H1 (cell line): ENCODE measurements around the gene NUP205. TPM values are rescaled to one million over a fixed set of nuclear protein-coding genes. Genes with fewer than 3 reads are reported as not detected.

Source experiments
- CTCF ChIA-PET: fragments of 300-600 bp; sonication (Branson Sonifier 250); formaldehyde crosslinking; loops from one replicate; lab custom pipeline; 2021; ENCODE audit not compliant: partially characterized antibody; lab: Charles Lee
- POLR2A ChIA-PET: fragments of 300-600 bp; sonication (Branson Sonifier 250); formaldehyde crosslinking; loops from one replicate; lab custom pipeline; 2021; ENCODE audit warnings: inconsistent platforms; ENCODE audit not compliant: partially characterized antibody; lab: Charles Lee
- DNase-seq, 2 experiments: peaks; one replicate each; pipeline versions ENCODE4 v3.0.0 to v3.0.0-alpha.2; 2010 to 2022; ENCODE audit warnings: low spot score in 2 of 2, low read depth in 1 of 2, mixed read lengths in 1 of 2
- FAIRE-seq: peaks from 2 replicates; lab custom pipeline; 2011; peaks lifted over from hg19 to GRCh38; lab: Jason Lieb, UNC
- H2AFZ ChIP-seq: 2 replicates; pipeline ENCODE4 v1.8.1; 2012; ENCODE audit warnings: low read length, inconsistent platforms
- H2AK5ac ChIP-seq: 2 replicates; pipeline ENCODE4 v1.6.1; 2013; ENCODE audit warnings: low read depth, low read length
- H2BK120ac ChIP-seq: replicated peaks from 2 replicates; pipeline ENCODE3; 2013; ENCODE audit warnings: low read depth, low read length, inconsistent platforms
- H2BK12ac ChIP-seq: 2 replicates; pipeline ENCODE4 v1.6.1; 2013; ENCODE audit warnings: low read depth, low read length
- H2BK15ac ChIP-seq: 2 replicates; pipeline ENCODE4 v1.6.1; 2013; ENCODE audit warnings: low read length
- H2BK20ac ChIP-seq: 2 replicates; pipeline ENCODE4 v1.6.1; 2013; ENCODE audit warnings: low read length
- H2BK5ac ChIP-seq: 2 replicates; pipeline ENCODE4 v1.6.1; 2013; ENCODE audit warnings: low read depth, low read length
- H3K14ac ChIP-seq: 2 replicates; pipeline ENCODE4 v1.6.1; 2013; ENCODE audit warnings: inconsistent platforms; ENCODE audit not compliant: insufficient read length
- H3K18ac ChIP-seq: 2 replicates; pipeline ENCODE4 v1.6.1; 2013; ENCODE audit warnings: low read length; ENCODE audit errors: extremely low read depth
- H3K23ac ChIP-seq: 2 replicates; pipeline ENCODE4 v1.6.1; 2013; ENCODE audit warnings: inconsistent platforms; ENCODE audit not compliant: insufficient read length
- H3K23me2 ChIP-seq: 2 replicates; pipeline ENCODE4 v1.6.1; 2013; ENCODE audit warnings: low read depth, low read length
- H3K27ac ChIP-seq: 2 replicates; pipeline ENCODE4 v1.6.1; 2011; ENCODE audit warnings: low read depth, low read length, inconsistent platforms
- H3K27me3 ChIP-seq, 4 experiments: replicated peaks in 1 of 4; 1 replicate in 1 of 4; 2 replicates in 3 of 4; pipeline versions ENCODE4 v1.6.1 to v1.8.1; 2011 to 2013; ENCODE audit warnings: low read length in 3 of 4, mild to moderate bottlenecking in 3 of 4, inconsistent platforms in 2 of 4, mixed read lengths in 2 of 4, moderate library complexity in 1 of 4; ENCODE audit not compliant: control insufficient read depth in 3 of 4, insufficient read depth in 3 of 4; ENCODE audit errors: extremely low read depth in 1 of 4
- H3K36me3 ChIP-seq, 4 experiments: 2 replicates each; pipeline versions ENCODE4 v1.6.1 to v1.8.1; 2011 to 2013; ENCODE audit warnings: mild to moderate bottlenecking in 4 of 4, low read length in 3 of 4, moderate library complexity in 2 of 4, control low read depth in 1 of 4, inconsistent platforms in 1 of 4; ENCODE audit not compliant: insufficient read depth in 4 of 4, control insufficient read depth in 2 of 4
- H3K4ac ChIP-seq: replicated peaks from 2 replicates; pipeline ENCODE3; 2013; ENCODE audit warnings: low read length, low read depth, mixed read lengths, inconsistent platforms; ENCODE audit not compliant: insufficient read length
- H3K4me1 ChIP-seq, 4 experiments: replicated peaks in 1 of 4; 1 replicate in 1 of 4; 2 replicates in 3 of 4; pipeline versions ENCODE4 v1.6.1 to v1.8.1; 2011 to 2013; ENCODE audit warnings: low read length in 3 of 4, inconsistent platforms in 2 of 4, mixed read lengths in 1 of 4; ENCODE audit not compliant: insufficient read depth in 4 of 4, control insufficient read depth in 3 of 4
- H3K4me2 ChIP-seq, 2 experiments: 2 replicates each; pipeline versions ENCODE4 v1.6.1 to v1.8.1; 2011 to 2013; ENCODE audit warnings: low read depth in 2 of 2, low read length in 2 of 2, control low read depth in 1 of 2, inconsistent platforms in 1 of 2, mild to moderate bottlenecking in 1 of 2; ENCODE audit not compliant: insufficient read depth in 1 of 2
- H3K4me3 ChIP-seq, 4 experiments: fragments of 200-600, 300-600 bp in 1 of 4; sonication (generic), shearing (Covaris generic), sonication (Bioruptor Twin) in 1 of 4; 2 replicates each; pipeline versions ENCODE4 v1.5.1 to v1.8.1; 2011 to 2016; ENCODE audit warnings: low read length in 4 of 4, low read depth in 3 of 4, control low read depth in 2 of 4, inconsistent platforms in 2 of 4, mild to moderate bottlenecking in 2 of 4, mixed read lengths in 1 of 4, moderate library complexity in 1 of 4; ENCODE audit not compliant: insufficient read depth in 2 of 4; ENCODE audit errors: extremely low read depth in 1 of 4
- H3K56ac ChIP-seq: replicated peaks from 2 replicates; pipeline ENCODE3; 2013; ENCODE audit warnings: low read depth, mild to moderate bottlenecking, mixed read lengths, low read length, inconsistent platforms; ENCODE audit not compliant: insufficient read length
- H3K79me1 ChIP-seq: 2 replicates; pipeline ENCODE4 v1.6.1; 2013; ENCODE audit warnings: low read depth, low read length, control low read depth
- H3K79me2 ChIP-seq, 2 experiments: 2 replicates each; pipeline versions ENCODE4 v1.6.1 to v1.8.1; 2012 to 2013; ENCODE audit warnings: low read length in 2 of 2, mild to moderate bottlenecking in 2 of 2, inconsistent platforms in 1 of 2; ENCODE audit not compliant: insufficient read depth in 2 of 2, control insufficient read depth in 1 of 2
- H3K9ac ChIP-seq, 4 experiments: replicated peaks in 1 of 4; 1 replicate in 1 of 4; 2 replicates in 3 of 4; pipeline versions ENCODE4 v1.6.1 to v1.8.1; 2011 to 2013; ENCODE audit warnings: low read depth in 3 of 4, low read length in 3 of 4, control low read depth in 2 of 4, mild to moderate bottlenecking in 2 of 4, moderate library complexity in 2 of 4, inconsistent platforms in 1 of 4; ENCODE audit errors: extremely low read depth in 1 of 4
- H3K9me3 ChIP-seq, 2 experiments: 2 replicates each; pipeline versions ENCODE4 v1.6.1 to v1.8.1; 2012 to 2013; ENCODE audit warnings: mild to moderate bottlenecking in 2 of 2, moderate library complexity in 2 of 2, control low read depth in 1 of 2, inconsistent platforms in 1 of 2, low read depth in 1 of 2, low read length in 1 of 2, mixed read lengths in 1 of 2; ENCODE audit not compliant: insufficient read depth in 2 of 2
- H4K20me1 ChIP-seq, 2 experiments: replicated peaks in 1 of 2; 2 replicates each; pipeline versions ENCODE3 to v1.8.1; 2011 to 2013; ENCODE audit warnings: inconsistent platforms in 2 of 2, low read length in 2 of 2, mild to moderate bottlenecking in 1 of 2; ENCODE audit not compliant: insufficient read depth in 2 of 2, control insufficient read depth in 1 of 2
- H4K5ac ChIP-seq: 2 replicates; pipeline ENCODE4 v1.6.1; 2013; ENCODE audit warnings: low read length, low read depth, mixed read lengths, inconsistent platforms; ENCODE audit not compliant: insufficient read length
- H4K8ac ChIP-seq: 2 replicates; pipeline ENCODE4 v1.8.0; 2013; ENCODE audit warnings: mild to moderate bottlenecking, moderate library complexity, low read length, inconsistent platforms; ENCODE audit not compliant: insufficient read depth; ENCODE audit errors: extremely low read depth
- H4K91ac ChIP-seq: replicated peaks from 2 replicates; pipeline ENCODE3; 2013; ENCODE audit warnings: low read length, mixed read lengths, inconsistent platforms; ENCODE audit not compliant: insufficient read length
- EP300 ChIP-seq, 2 experiments: IDR thresholded peaks; 1 replicate in 1 of 2; 2 replicates in 1 of 2; pipeline ENCODE4 v1.6.1; 2011 to 2012; ENCODE audit warnings: low read depth in 2 of 2, low read length in 2 of 2, mild to moderate bottlenecking in 2 of 2, borderline replicate concordance in 1 of 2, inconsistent platforms in 1 of 2, moderate library complexity in 1 of 2
- KDM4A ChIP-seq: IDR thresholded peaks from one replicate; pipeline ENCODE4 v1.7.1; 2012; ENCODE audit warnings: low read depth, mild to moderate bottlenecking, moderate library complexity, low read length, inconsistent platforms; ENCODE audit not compliant: severe bottlenecking
- SAP30 ChIP-seq: fragments of 300-600 bp; sonication (generic); IDR thresholded peaks from 2 replicates; pipeline ENCODE4 v1.7.1; 2012; ENCODE audit warnings: low read length, moderate library complexity, mild to moderate bottlenecking, inconsistent platforms; ENCODE audit not compliant: insufficient read depth, insufficient replicate concordance
- SIRT6 ChIP-seq: IDR thresholded peaks from one replicate; pipeline ENCODE4 v1.7.1; 2012; ENCODE audit warnings: low read length, inconsistent platforms
- SRF ChIP-seq: IDR thresholded peaks from 2 replicates; pipeline ENCODE4 v1.6.1; 2011; ENCODE audit warnings: mild to moderate bottlenecking, low read depth, low read length, moderate library complexity
- WGBS, 2 experiments: shearing (Covaris generic) in 1 of 2; methylation state at CpG; one replicate each; pipeline versions ENCODE4 v1.1.6 to v1.1.7; 2013 to 2015; ENCODE audit warnings: low lambda C conversion rate in 2 of 2, mixed read lengths in 2 of 2, inconsistent platforms in 1 of 2, low coverage in 1 of 2, missing lambda C conversion rate in 1 of 2; ENCODE audit not compliant: insufficient replicate concordance in 2 of 2, insufficient coverage in 1 of 2, insufficient read length in 1 of 2; ENCODE audit errors: extremely low coverage in 1 of 2, missing lambda C conversion rate in 1 of 2; 5-methylcytosine and 5-hydroxymethylcytosine counted together
- polyA plus RNA-seq, 7 experiments: library from polyadenylated mRNA; depleted of rRNA in 3 of 7; stranded (reverse) in 5 of 7; unstranded in 2 of 7; fragments of >200 nt in 5 of 7; fragments of 200-250 nt in 2 of 7; gene quantifications; 1 replicate in 5 of 7; 2 replicates in 1 of 7; 4 replicates in 1 of 7; pipeline versions ENCODE4 v1.2.1 to v1.2.3, GENCODE V29; 2011 to 2013; ENCODE audit warnings: missing spikeins in 2 of 7, mixed read lengths in 2 of 7
- total RNA-seq: library from RNA; stranded (reverse); fragmentation: NEBNext Ultra II Directional; extraction: Animal tissue kit (Norgen Biotek cat#: 25700); gene quantifications from 2 replicates; pipeline ENCODE4 v1.2.1, GENCODE V29; 2021
- TF ChIP-seq, protein P1 (sequence below): IDR thresholded peaks from 2 replicates; pipeline ENCODE4 v1.6.1; 2012; ENCODE audit warnings: inconsistent platforms

Gene NUP205
- total and polyA plus RNA-seq, 2 of the 8 experiments (the other 6 are each of a cell fraction or from before 2014, with no cell fraction given): 148 to 216 TPM

DNA sequence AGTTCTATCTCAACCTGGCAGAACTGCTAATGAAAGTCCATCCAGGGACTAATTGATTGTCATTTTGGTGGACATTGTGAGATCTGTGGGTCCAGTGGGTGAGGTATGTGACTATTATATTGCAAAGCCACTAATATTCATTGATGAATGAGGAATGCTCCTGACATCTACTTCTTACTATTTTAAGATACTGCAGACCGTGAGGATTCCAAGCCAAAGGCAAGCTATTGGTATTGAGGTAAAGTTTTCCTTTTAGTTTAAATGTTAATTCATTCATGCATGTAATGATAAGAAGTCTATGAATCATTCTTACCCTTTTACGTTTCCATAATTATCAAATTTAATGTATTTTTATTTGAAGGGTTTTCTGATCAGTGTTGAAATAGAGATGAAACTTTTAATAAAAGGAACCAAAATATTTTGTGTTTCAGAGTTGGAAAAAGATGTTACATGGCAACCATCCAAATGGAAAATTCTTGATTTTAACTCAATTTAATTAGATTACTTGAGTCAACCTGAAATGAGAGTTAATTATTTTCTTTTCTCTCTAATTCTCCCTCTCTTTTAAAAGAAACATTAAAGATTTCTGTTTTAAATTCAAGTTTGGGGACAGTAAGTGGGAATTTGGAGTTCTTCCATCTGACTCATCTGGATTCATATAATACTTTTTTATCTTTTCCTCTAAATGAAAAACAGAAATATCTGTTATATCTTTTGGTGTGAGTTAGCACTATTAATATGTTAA lies 39.6 kb downstream of the NUP205 start:
- ChIA-PET POLR2A (interaction anchor here (1.7 kb wide), 1 partner anchor 12 kb away, joined by 4 read pairs; no protein-coding TSS in a partner anchor), CTCF (interaction anchor here (0.6 to 3.4 kb wide), 9 partner anchors 9 to 202 kb away, joined by 3 to 15 read pairs (median 4); partner anchors contain the start of gene STMP1)
- H2BK5ac ChIP-seq: no peak overlapping the region
- no peak overlapping the region for H3K56ac ChIP-seq
- no peak overlapping the region for H3K14ac ChIP-seq
- no peaks in the 10 kb centered on the region for H3K4me1 ChIP-seq
- no peak overlapping the region for H3K4me2 ChIP-seq
- DNase-seq (no peak), FAIRE-seq (no peak)
- no peak overlapping the region for H3K27ac ChIP-seq
- no peak overlapping the region for H4K5ac ChIP-seq
- H4K91ac ChIP-seq: no peak overlapping the region
- no peak overlapping the region for H3K9ac ChIP-seq
- H2AK5ac ChIP-seq: no peak overlapping the region
- H4K20me1 ChIP-seq: peaks cover 0 to 2% of the 10 kb centered on the region in 2 experiments
- no peak overlapping the region for H3K4me3 ChIP-seq
- H2AFZ ChIP-seq: no peak overlapping the region
- H2BK20ac ChIP-seq: no peak overlapping the region
- no peaks in the 10 kb centered on the region for H3K79me2 ChIP-seq
- no peaks in the 10 kb centered on the region for H3K27me3 ChIP-seq
- WGBS, 2 experiments: 88% methylated on average over 2 of the region's 2 CpGs; no CpG with 5 or more reads in 1 of the 2 experiments
- no peaks in the 10 kb centered on the region for H3K79me1 ChIP-seq
- H3K4ac ChIP-seq: no peak overlapping the region
- H3K23ac ChIP-seq: no peak overlapping the region
- H2BK12ac ChIP-seq: no peak overlapping the region
- H2BK15ac ChIP-seq: no peak overlapping the region
- H2BK120ac ChIP-seq: no peak overlapping the region
- no peaks in the 10 kb centered on the region for H3K23me2 ChIP-seq
- no peaks in the 10 kb centered on the region for H3K9me3 ChIP-seq
- no peak overlapping the region for H3K18ac ChIP-seq
- no peak for TF ChIP-seq SRF
- no peak for TF ChIP-seq KDM4A
- no peak for TF ChIP-seq EP300 (IDR thresholded peaks at IDR 0.05; ENCODE audit: borderline replicate concordance in 1 of 2, low read depth in 2 of 2, low read length in 2 of 2)
- TF ChIP-seq SIRT6: no peak
- TF ChIP-seq, protein P1, sequence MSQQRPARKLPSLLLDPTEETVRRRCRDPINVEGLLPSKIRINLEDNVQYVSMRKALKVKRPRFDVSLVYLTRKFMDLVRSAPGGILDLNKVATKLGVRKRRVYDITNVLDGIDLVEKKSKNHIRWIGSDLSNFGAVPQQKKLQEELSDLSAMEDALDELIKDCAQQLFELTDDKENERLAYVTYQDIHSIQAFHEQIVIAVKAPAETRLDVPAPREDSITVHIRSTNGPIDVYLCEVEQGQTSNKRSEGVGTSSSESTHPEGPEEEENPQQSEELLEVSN: no peak
- no peak for TF ChIP-seq SAP30
- H3K36me3 ChIP-seq: peaks cover 8 to 89% (median 67%) of the 10 kb centered on the region in 4 experiments
- no peak overlapping the region for H4K8ac ChIP-seq
